Measurements from ENCODE around the gene THY1. TPM values are rescaled to one million over a fixed set of nuclear protein-coding genes. Genes with fewer than 3 reads are reported as not detected.

The THY1 gene
- total RNA-seq, 1 experiment from 2014 or later: 1.1 TPM

DNA sequence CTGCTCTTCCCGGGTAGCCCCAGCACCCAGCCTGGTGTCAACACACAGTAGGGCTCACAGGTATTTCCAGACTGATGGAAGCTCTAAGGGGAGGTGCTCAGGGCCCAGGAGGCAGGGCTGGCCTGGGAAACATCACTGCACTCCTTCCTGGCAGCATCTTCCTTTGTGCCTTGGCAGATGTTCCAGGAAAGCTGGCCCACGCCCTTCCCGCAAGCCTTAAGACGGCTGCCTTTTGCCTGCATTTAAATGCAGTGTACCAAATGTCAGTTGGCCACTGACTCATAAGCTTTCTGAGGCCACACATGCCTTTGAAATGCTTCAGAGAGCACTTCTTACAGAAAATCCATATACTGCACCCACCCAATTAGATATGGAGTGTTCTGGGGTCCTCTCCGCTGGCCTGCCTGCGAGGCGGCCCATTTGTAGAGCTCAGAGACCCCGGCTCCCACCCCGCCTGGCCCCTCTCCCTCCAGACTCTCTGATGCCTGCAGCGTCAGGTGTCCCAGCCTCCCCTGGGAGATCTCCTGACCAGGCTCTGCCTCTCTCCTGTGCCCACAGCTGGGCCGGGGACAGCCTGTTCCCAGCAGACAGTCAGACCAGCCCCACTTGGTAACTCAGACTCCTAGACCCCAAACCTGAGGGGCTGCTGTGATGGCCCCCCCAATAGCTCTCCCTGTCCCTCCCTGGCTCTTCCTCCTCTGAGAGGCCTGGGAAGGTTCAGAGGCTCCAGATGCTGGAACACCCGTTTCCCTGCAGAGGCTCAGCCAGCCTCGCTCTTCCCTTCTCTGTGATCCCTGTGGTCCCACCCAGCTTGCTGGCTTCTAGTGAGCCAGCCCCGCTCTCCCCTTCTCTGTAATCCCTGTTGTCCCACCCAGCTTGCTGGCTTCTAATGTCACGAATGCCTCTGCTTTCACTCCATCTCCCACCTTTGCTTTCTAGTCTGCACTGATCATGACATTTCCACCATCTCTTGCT is 47.6 kb upstream of the THY1 start:
- no peak for ATAC-seq
- intact Hi-C loops (cut with micrococcal nuclease): loop anchor here (5.0 kb wide), 3 partner anchors 263 to 368 kb away; partner anchors contain the start of genes ABCG4, CBL and DPAGT1
- DNase-seq (ENCODE audit: low read depth, low spot score): no peak

DNA sequence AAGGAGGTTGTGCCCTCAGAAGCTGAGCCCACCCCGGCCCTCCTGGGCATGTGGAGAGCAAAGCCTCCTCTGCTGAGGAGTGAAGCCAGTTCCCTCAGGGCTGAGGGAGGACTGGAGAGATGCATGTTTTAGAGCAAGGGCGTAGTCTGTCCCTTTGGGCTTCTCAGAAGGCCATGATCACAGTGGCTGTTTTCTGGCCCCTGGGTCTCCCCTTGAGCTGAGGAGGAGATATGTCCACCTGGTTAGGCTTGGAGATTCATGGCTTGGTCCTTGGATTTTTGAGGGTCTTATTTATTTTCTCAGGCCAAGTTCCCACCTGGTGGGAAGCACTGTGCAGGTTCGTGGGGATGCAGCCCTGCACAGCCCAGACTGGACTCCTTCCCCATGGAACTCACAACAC is 46.5 kb upstream of the THY1 start:
- intact Hi-C loops (cut with micrococcal nuclease): no loop called here
- no peak overlapping the region for H3K9ac ChIP-seq (ENCODE audit: low read length)
- H2AFZ ChIP-seq (ENCODE audit: low read depth, low read length, poor library complexity, severe bottlenecking): no peak overlapping the region
- no peaks in the 10 kb centered on the region for H4K20me1 ChIP-seq (ENCODE audit: insufficient read depth)
- BruUV-seq (replicated peaks): no TSS peak
- no peaks in the 10 kb centered on the region for H3K79me2 ChIP-seq (ENCODE audit: insufficient read depth, low read length)
- ATAC-seq (no peak), DNase-seq (ENCODE audit: low read depth, low spot score) (no peak)
- H3K27ac ChIP-seq (ENCODE audit: low read depth, low read length): no peak overlapping the region
- H3K4me1 ChIP-seq (ENCODE audit: control insufficient read depth in 1 of 2, insufficient read depth in 2 of 2, low read length in 2 of 2): peaks cover 0 to 10% of the 10 kb centered on the region in 2 experiments; a peak in 1 of 4 replicates
- ChIA-PET POLR2A (no interaction called here), CTCF (no interaction called here), RAD21 (ENCODE audit: low non-redundant PET in 1 of 2, low total read pairs in 2 of 2, uncharacterized antibody in 2 of 2, unreplicated experiment in 2 of 2) (no interaction called here)
- H3K27me3 ChIP-seq (ENCODE audit: insufficient read depth, low read length): no peaks in the 10 kb centered on the region
- H3K4me2 ChIP-seq (ENCODE audit: low read length): no peak overlapping the region
- no peaks in the 10 kb centered on the region for H3K9me2 ChIP-seq (ENCODE audit: insufficient read depth)
- H3K4me3 ChIP-seq (replicated peaks in 1 of 2; ENCODE audit: low read depth in 1 of 2, low read length in 2 of 2): no peak overlapping the region
- no peaks in the 10 kb centered on the region for H3K36me3 ChIP-seq (ENCODE audit: control insufficient read depth in 1 of 2, insufficient read depth in 2 of 2, low read length in 2 of 2)
- H3K9me3 ChIP-seq (ENCODE audit: control insufficient read depth in 1 of 2, insufficient read depth in 1 of 2, low read depth in 1 of 2, low read length in 2 of 2): no peaks in the 10 kb centered on the region
- TF ChIP-seq ELF1 (IDR thresholded peaks at IDR 0.05; ENCODE audit: borderline replicate concordance, low read depth) (no peak), EZH2phosphoT487 (IDR thresholded peaks at IDR 0.05; ENCODE audit: borderline replicate concordance) (no peak), CEBPB (IDR thresholded peaks at IDR 0.05; ENCODE audit: low read depth) (no peak), POLR2A (IDR thresholded peaks at IDR 0.05; ENCODE audit: borderline replicate concordance, extremely low read depth, insufficient read depth, insufficient read length) (no peak), RAD21 (IDR thresholded peaks at IDR 0.05; ENCODE audit: low read depth) (no peak), SIN3A (IDR thresholded peaks at IDR 0.05; ENCODE audit: low read depth) (no peak), YY1 (IDR thresholded peaks at IDR 0.05; ENCODE audit: extremely low read depth, insufficient replicate concordance, low read depth, low read length) (no peak), SRF (IDR thresholded peaks at IDR 0.05; ENCODE audit: low read depth) (no peak)
- TF ChIP-seq, protein P1, sequence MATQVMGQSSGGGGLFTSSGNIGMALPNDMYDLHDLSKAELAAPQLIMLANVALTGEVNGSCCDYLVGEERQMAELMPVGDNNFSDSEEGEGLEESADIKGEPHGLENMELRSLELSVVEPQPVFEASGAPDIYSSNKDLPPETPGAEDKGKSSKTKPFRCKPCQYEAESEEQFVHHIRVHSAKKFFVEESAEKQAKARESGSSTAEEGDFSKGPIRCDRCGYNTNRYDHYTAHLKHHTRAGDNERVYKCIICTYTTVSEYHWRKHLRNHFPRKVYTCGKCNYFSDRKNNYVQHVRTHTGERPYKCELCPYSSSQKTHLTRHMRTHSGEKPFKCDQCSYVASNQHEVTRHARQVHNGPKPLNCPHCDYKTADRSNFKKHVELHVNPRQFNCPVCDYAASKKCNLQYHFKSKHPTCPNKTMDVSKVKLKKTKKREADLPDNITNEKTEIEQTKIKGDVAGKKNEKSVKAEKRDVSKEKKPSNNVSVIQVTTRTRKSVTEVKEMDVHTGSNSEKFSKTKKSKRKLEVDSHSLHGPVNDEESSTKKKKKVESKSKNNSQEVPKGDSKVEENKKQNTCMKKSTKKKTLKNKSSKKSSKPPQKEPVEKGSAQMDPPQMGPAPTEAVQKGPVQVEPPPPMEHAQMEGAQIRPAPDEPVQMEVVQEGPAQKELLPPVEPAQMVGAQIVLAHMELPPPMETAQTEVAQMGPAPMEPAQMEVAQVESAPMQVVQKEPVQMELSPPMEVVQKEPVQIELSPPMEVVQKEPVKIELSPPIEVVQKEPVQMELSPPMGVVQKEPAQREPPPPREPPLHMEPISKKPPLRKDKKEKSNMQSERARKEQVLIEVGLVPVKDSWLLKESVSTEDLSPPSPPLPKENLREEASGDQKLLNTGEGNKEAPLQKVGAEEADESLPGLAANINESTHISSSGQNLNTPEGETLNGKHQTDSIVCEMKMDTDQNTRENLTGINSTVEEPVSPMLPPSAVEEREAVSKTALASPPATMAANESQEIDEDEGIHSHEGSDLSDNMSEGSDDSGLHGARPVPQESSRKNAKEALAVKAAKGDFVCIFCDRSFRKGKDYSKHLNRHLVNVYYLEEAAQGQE (IDR thresholded peaks at IDR 0.05; ENCODE audit: low read depth): no peak
- TF ChIP-seq, protein P2, sequence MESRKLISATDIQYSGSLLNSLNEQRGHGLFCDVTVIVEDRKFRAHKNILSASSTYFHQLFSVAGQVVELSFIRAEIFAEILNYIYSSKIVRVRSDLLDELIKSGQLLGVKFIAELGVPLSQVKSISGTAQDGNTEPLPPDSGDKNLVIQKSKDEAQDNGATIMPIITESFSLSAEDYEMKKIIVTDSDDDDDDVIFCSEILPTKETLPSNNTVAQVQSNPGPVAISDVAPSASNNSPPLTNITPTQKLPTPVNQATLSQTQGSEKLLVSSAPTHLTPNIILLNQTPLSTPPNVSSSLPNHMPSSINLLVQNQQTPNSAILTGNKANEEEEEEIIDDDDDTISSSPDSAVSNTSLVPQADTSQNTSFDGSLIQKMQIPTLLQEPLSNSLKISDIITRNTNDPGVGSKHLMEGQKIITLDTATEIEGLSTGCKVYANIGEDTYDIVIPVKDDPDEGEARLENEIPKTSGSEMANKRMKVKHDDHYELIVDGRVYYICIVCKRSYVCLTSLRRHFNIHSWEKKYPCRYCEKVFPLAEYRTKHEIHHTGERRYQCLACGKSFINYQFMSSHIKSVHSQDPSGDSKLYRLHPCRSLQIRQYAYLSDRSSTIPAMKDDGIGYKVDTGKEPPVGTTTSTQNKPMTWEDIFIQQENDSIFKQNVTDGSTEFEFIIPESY (IDR thresholded peaks at IDR 0.05; ENCODE audit: extremely low read depth, insufficient replicate concordance, low read length): no peak

More for the DNA sequence above, 47.6 kb upstream of the THY1 start:
- no peaks in the 10 kb centered on the region for H3K9me3 ChIP-seq (ENCODE audit: control insufficient read depth in 1 of 2, insufficient read depth in 1 of 2, low read depth in 1 of 2, low read length in 2 of 2)
- H3K4me2 ChIP-seq (ENCODE audit: low read length): no peak overlapping the region
- no peak for TF ChIP-seq POLR2A (IDR thresholded peaks at IDR 0.05; ENCODE audit: borderline replicate concordance, extremely low read depth, insufficient read depth, insufficient read length)
- no peak for TF ChIP-seq ZFX (IDR thresholded peaks at IDR 0.05)
- no peak for TF ChIP-seq POLR2AphosphoS5 (IDR thresholded peaks at IDR 0.05; ENCODE audit: low read depth, low read length)
- no peak for TF ChIP-seq EGR1 (IDR thresholded peaks at IDR 0.05; ENCODE audit: low read depth)
- no peak for TF ChIP-seq EZH2 (IDR thresholded peaks at IDR 0.05)
- TF ChIP-seq, protein P3, sequence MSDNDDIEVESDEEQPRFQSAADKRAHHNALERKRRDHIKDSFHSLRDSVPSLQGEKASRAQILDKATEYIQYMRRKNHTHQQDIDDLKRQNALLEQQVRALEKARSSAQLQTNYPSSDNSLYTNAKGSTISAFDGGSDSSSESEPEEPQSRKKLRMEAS (IDR thresholded peaks at IDR 0.05): no peak
- no peak for TF ChIP-seq ZNF274 (IDR thresholded peaks at IDR 0.05; ENCODE audit: low read depth, low read length)
- TF ChIP-seq JUND (IDR thresholded peaks at IDR 0.05): no peak
- no peaks in the 10 kb centered on the region for H3K36me3 ChIP-seq (ENCODE audit: control insufficient read depth in 1 of 2, insufficient read depth in 2 of 2, low read length in 2 of 2)
- ChIA-PET RAD21 (ENCODE audit: low non-redundant PET in 1 of 2, low total read pairs in 2 of 2, uncharacterized antibody in 2 of 2, unreplicated experiment in 2 of 2) (no interaction called here), POLR2A (no interaction called here), CTCF (no interaction called here)
- H2AFZ ChIP-seq (ENCODE audit: low read depth, low read length, poor library complexity, severe bottlenecking): no peak overlapping the region
- no peaks in the 10 kb centered on the region for H3K27me3 ChIP-seq (ENCODE audit: insufficient read depth, low read length)
- no peak overlapping the region for H3K27ac ChIP-seq (ENCODE audit: low read depth, low read length)
- H3K4me3 ChIP-seq (replicated peaks in 1 of 2; ENCODE audit: low read depth in 1 of 2, low read length in 2 of 2): no peak overlapping the region
- H3K79me2 ChIP-seq (ENCODE audit: insufficient read depth, low read length): no peaks in the 10 kb centered on the region
- H4K20me1 ChIP-seq (ENCODE audit: insufficient read depth): no peaks in the 10 kb centered on the region
- H3K4me1 ChIP-seq (ENCODE audit: control insufficient read depth in 1 of 2, insufficient read depth in 2 of 2, low read length in 2 of 2): peaks cover 0 to 20% of the 10 kb centered on the region in 2 experiments; a peak in 1 of 4 replicates
- no TSS peak for BruUV-seq (replicated peaks)
- no peak overlapping the region for H3K9ac ChIP-seq (ENCODE audit: low read length)
- H3K9me2 ChIP-seq (ENCODE audit: insufficient read depth): no peaks in the 10 kb centered on the region
